ENCODE results near the gene ABCB8.

ABCB8 gene

GRCh38 chr7:151074817-151075661 is 46.8 kb downstream of the ABCB8 start:
- DNase-seq (ENCODE audit: low read depth, low spot score) = no peak

- DNase-seq (ENCODE audit: low read depth, low spot score) = no peak
Measured at GRCh38 chr7:151075662-151075971, 47.4 kb downstream of the ABCB8 start.

- no peak for DNase-seq (ENCODE audit: low read depth, low spot score)
Measured at GRCh38 chr7:151075978-151076426, 47.8 kb downstream of the ABCB8 start.

- DNase-seq (ENCODE audit: low read depth, low spot score) = no peak
Measured at GRCh38 chr7:151076863-151077704, 48.8 kb downstream of the ABCB8 start.

- DNase-seq (ENCODE audit: low read depth, low spot score) = no peak
Measured at GRCh38 chr7:151077705-151078232, 49.5 kb downstream of the ABCB8 start.

- no peak for DNase-seq (ENCODE audit: low read depth, low spot score)
Measured at GRCh38 chr7:151078233-151079040, 50.2 kb downstream of the ABCB8 start.

GRCh38 chr7:151079199-151079910 is 51.1 kb downstream of the ABCB8 start:
- DNase-seq (ENCODE audit: low read depth, low spot score) = no peak

GRCh38 chr7:151080067-151080521 is 51.8 kb downstream of the ABCB8 start:
- no peak for DNase-seq (ENCODE audit: low read depth, low spot score)

- DNase-seq (ENCODE audit: low read depth, low spot score) = no peak
Measured at GRCh38 chr7:151080522-151081169, 52.4 kb downstream of the ABCB8 start, which contains the start of gene FASTK. Gene FASTK (minus strand): TSS chr7:151080809. CDS start chr7:151080766, 43 bp downstream.

- no peak for DNase-seq (ENCODE audit: low read depth, low spot score)
Measured at GRCh38 chr7:151081170-151082101, 53.2 kb downstream of the ABCB8 start.

GRCh38 chr7:151082141-151083070 is 54.2 kb downstream of the ABCB8 start:
- no peak for DNase-seq (ENCODE audit: low read depth, low spot score)

- no peak for DNase-seq (ENCODE audit: low read depth, low spot score)
Measured at GRCh38 chr7:151083071-151083823, 55.0 kb downstream of the ABCB8 start, which contains the start of gene TMUB1. Gene TMUB1 (minus strand): TSS chr7:151083493. CDS start chr7:151082563, 930 bp downstream.

- DNase-seq (ENCODE audit: low read depth, low spot score) = no peak
Measured at GRCh38 chr7:151083824-151084160, 55.5 kb downstream of the ABCB8 start.

GRCh38 chr7:151085329-151085690 is 57.1 kb downstream of the ABCB8 start:
- DNase-seq (ENCODE audit: low read depth, low spot score) = no peak

GRCh38 chr7:151085691-151086620 is 57.7 kb downstream of the ABCB8 start, which contains the start of gene AGAP3:
Gene AGAP3 (plus strand): TSS chr7:151086475. CDS start chr7:151086742, 267 bp downstream.
- DNase-seq (ENCODE audit: low read depth, low spot score) = no peak

- DNase-seq (ENCODE audit: low read depth, low spot score) = no peak
Measured at GRCh38 chr7:151086802-151087244, 58.6 kb downstream of the ABCB8 start.
